PC-9 (cell line): ENCODE measurements around the gene YWHAE. TPM values are rescaled to one million over a fixed set of nuclear protein-coding genes. Genes with fewer than 3 reads are reported as not detected.

ENCODE experiments used
- BruUV-seq: library from RNA; stranded (reverse); fragments of 400-500 nt; replicated peaks from 2 replicates; lab custom pipeline; 2021; lab: Mats Ljungman, UMichigan
- CTCF ChIA-PET: fragments of 300-600 bp; sonication (Branson Sonifier 250); formaldehyde crosslinking; loops from one replicate; lab custom pipeline; 2022; ENCODE audit warnings: antibody characterized with exemption; lab: Charles Lee
- POLR2A ChIA-PET: fragments of 300-600 bp; sonication (Branson Sonifier 250); formaldehyde crosslinking; loops from one replicate; lab custom pipeline; 2022; ENCODE audit warnings: antibody characterized with exemption; ENCODE audit not compliant: unreplicated experiment; lab: Charles Lee
- DNase-seq, 2 experiments: peaks; one replicate each; pipeline versions ENCODE4 v3.0.0 to v3.0.0-alpha.2; 2015 to 2022; ENCODE audit warnings: mixed read lengths in 1 of 2
- H2AFZ ChIP-seq: fragments of 200-600 bp; sonication (generic); 2 replicates; pipeline ENCODE4 v1.8.1; 2017; ENCODE audit warnings: antibody characterized with exemption
- H3F3A ChIP-seq: fragments of 200-600 bp; sonication (generic); 2 replicates; pipeline ENCODE4 v1.8.1; 2017; ENCODE audit warnings: antibody characterized with exemption, mild to moderate bottlenecking, low read depth; ENCODE audit not compliant: insufficient read depth
- H3K27ac ChIP-seq: fragments of 200-600 bp; sonication (generic); 2 replicates; pipeline ENCODE4 v1.6.1; 2016; ENCODE audit warnings: mixed run types
- H3K27me3 ChIP-seq: fragments of 200-600 bp; sonication (generic); 2 replicates; pipeline ENCODE4 v1.6.1; 2016; ENCODE audit warnings: low read depth, mixed run types; ENCODE audit not compliant: insufficient read depth
- H3K36me3 ChIP-seq: fragments of 200-600 bp; sonication (generic); 2 replicates; pipeline ENCODE4 v1.6.1; 2016; ENCODE audit warnings: low read depth, mixed run types
- H3K4me1 ChIP-seq: fragments of 200-600 bp; sonication (generic); replicated peaks from 2 replicates; pipeline ENCODE4 v1.6.1; 2016; ENCODE audit warnings: mixed run types; ENCODE audit not compliant: insufficient read depth
- H3K4me2 ChIP-seq: fragments of 200-600 bp; sonication (generic); 2 replicates; pipeline ENCODE4 v1.6.1; 2017; ENCODE audit warnings: mixed run types
- H3K4me3 ChIP-seq: fragments of 200-600 bp; sonication (generic); 2 replicates; pipeline ENCODE4 v1.6.1; 2016; ENCODE audit warnings: mixed run types
- H3K79me2 ChIP-seq: fragments of 200-600 bp; sonication (generic); 2 replicates; pipeline ENCODE4 v1.6.1; 2017; ENCODE audit warnings: low read depth, mixed run types
- H3K9me2 ChIP-seq: fragments of 200-600 bp; sonication (generic); 2 replicates; pipeline ENCODE4 v1.8.1; 2017; ENCODE audit warnings: mild to moderate bottlenecking; ENCODE audit not compliant: insufficient read depth
- H3K9me3 ChIP-seq: fragments of 200-600 bp; sonication (generic); 2 replicates; pipeline ENCODE4 v1.8.1; 2016; ENCODE audit warnings: low read depth; ENCODE audit not compliant: insufficient read depth
- H4K20me1 ChIP-seq: fragments of 200-600 bp; sonication (generic); 2 replicates; pipeline ENCODE4 v1.8.1; 2017; ENCODE audit not compliant: insufficient read depth
- CTCF ChIP-seq: fragments of 200-600 bp; sonication (generic); conservative IDR thresholded peaks from 2 replicates; pipeline ENCODE4 v1.6.1; 2017; ENCODE audit warnings: mixed run types, antibody characterized with exemption, mild to moderate bottlenecking, moderate library complexity
- EZH2 ChIP-seq: fragments of 200-600 bp; sonication (generic); IDR thresholded peaks from 2 replicates; pipeline ENCODE4 v1.8.0; 2017; ENCODE audit warnings: antibody characterized with exemption, low read depth
- intact Hi-C: fragments of 100-400 bp; cut with micrococcal nuclease; formaldehyde crosslinking; loops from one replicate; pipeline ENCODE4 v1.10.0; 2022; ENCODE audit not compliant: unreplicated experiment
- total RNA-seq: library from RNA; stranded (reverse); gene quantifications from 2 replicates; pipeline ENCODE4 v1.2.3, GENCODE V29; 2021

YWHAE gene
- total RNA-seq, 1 experiment from 2014 or later, result 1,140 TPM

- no TSS peak for BruUV-seq
- Histone ChIP-seq H2AFZ (no peak overlapping the region), H3K9me3 (no peaks in the 10 kb centered on the region), H3K36me3 (peaks cover 26% of the 10 kb centered on the region), H3K79me2 (peaks cover 100% of the 10 kb centered on the region), H3K9me2 (no peaks in the 10 kb centered on the region), H3K4me3 (no peak overlapping the region), H3K27me3 (no peaks in the 10 kb centered on the region), H3K4me1 (peaks cover 35% of the 10 kb centered on the region), H3K4me2 (0 out of 2 replicates have a peak overlapping the region, but pooled peaks have one; percentile 36), H3K27ac (peak overlapping the region; percentile 67), H3F3A (peaks cover 96% of the 10 kb centered on the region), H4K20me1 (peaks cover 99% of the 10 kb centered on the region)
- ChIA-PET CTCF (interaction anchor here (0.5 to 2.6 kb wide), 10 partner anchors 11 to 605 kb away, joined by 3 to 32 read pairs (median 5); partner anchors contain the start of genes CRK and INPP5K), POLR2A (no interaction called here)
- intact Hi-C loops, result loop anchor here (5.0 to 10.0 kb wide), 2 partner anchors 91 to 279 kb away; partner anchors contain the start of genes CRK, RILP and SCARF1
- no peak for DNase-seq
- no peak for TF ChIP-seq CTCF
- TF ChIP-seq EZH2, result no peak
These were observed 33.8 kb downstream of the YWHAE start for GRCh38 chr17:1366234-1366633.

DNA sequence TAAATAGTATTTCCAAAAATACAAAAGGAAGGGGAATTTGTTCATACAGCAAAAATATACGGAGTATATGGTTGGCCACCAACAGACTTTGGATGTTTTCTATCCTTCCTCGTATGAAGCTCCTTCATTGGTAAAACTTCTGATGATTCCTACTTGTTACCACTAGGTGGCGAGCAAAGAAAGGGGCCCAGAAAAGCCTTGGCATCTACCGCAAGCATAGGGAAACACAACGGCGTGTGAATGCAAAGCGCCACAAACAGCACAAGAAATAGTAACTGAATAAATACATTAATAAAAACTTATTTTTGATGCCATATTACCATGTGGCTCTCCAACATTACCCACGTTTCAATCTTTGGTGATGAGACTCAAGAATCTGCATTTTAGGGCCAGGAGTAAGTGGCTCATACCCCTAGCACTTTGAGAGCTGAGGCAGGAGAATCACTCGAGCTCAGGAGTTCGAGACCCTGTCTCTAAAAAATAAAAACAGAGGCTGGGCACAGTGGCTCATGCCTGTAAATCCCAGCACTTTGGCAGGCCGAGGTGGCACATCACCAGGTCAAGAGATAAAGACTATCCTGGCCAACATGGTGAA is 34.5 kb downstream of the YWHAE start:
- TF ChIP-seq EZH2 (no peak), CTCF (peak; percentile 97)
- Histone ChIP-seq H3K27me3 (no peaks in the 10 kb centered on the region), H3K4me3 (no peak overlapping the region), H3K4me2 (peak overlapping the region; percentile 10; the same call in 1 of the 2 replicates), H3K9me2 (no peaks in the 10 kb centered on the region), H3K79me2 (peaks cover 100% of the 10 kb centered on the region), H3F3A (peaks cover 96% of the 10 kb centered on the region), H2AFZ (no peak overlapping the region), H4K20me1 (peaks cover 99% of the 10 kb centered on the region), H3K36me3 (peaks cover 31% of the 10 kb centered on the region), H3K27ac (peak overlapping the region; percentile 47; the same call in 1 of the 2 replicates), H3K4me1 (peaks cover 40% of the 10 kb centered on the region), H3K9me3 (no peaks in the 10 kb centered on the region)
- CTCF ChIA-PET, result interaction anchor here (0.5 to 2.6 kb wide), 26 partner anchors 9 to 606 kb away, joined by 3 to 32 read pairs (median 4); partner anchors contain the start of genes CRK, INPP5K and RILP
- no TSS peak for BruUV-seq
- POLR2A ChIA-PET, result interaction anchor here (0.5 to 1.0 kb wide), 9 partner anchors 26 to 434 kb away, joined by 3 to 7 read pairs (median 4); no protein-coding TSS in a partner anchor
- DNase-seq, result peak; percentile 56 to 74
- intact Hi-C loops, result loop anchor here (1.0 to 10.0 kb wide), 5 partner anchors 57 to 279 kb away; partner anchors contain the start of genes CRK, RILP and SCARF1

DNA sequence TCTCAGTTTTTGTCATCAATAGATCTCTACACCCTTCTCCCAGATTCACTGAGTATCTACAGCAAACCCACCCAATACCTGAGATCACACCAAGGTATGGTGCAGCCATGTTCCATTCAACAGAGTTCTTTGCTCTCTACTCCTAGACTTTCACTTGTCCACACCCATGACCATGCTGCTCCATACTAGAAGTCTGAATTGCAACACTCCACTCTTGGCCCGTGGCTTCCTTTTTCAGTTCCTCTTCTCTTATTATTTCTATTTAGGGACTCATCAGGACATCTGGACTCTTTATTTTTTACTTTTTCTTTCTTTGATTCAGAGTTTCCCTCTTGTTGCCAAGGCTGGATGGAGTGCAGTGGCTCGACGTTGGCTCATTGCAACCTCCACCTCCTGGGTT is 37.1 kb downstream of the YWHAE start:
- Histone ChIP-seq H3K4me3 (no peak overlapping the region), H2AFZ (no peak overlapping the region), H4K20me1 (peaks cover 98% of the 10 kb centered on the region), H3K27me3 (no peaks in the 10 kb centered on the region), H3K9me2 (no peaks in the 10 kb centered on the region), H3K27ac (no peak overlapping the region), H3K4me2 (no peak overlapping the region), H3K79me2 (peaks cover 96% of the 10 kb centered on the region), H3K9me3 (no peaks in the 10 kb centered on the region), H3K36me3 (peaks cover 46% of the 10 kb centered on the region), H3F3A (peaks cover 94% of the 10 kb centered on the region), H3K4me1 (peaks cover 33% of the 10 kb centered on the region)
- intact Hi-C loops, result loop anchor here (10.0 kb wide), 1 partner anchor 282 kb away; the partner anchor contains the start of genes RILP and SCARF1
- BruUV-seq, result no TSS peak
- ChIA-PET POLR2A (no interaction called here), CTCF (no interaction called here)
- TF ChIP-seq CTCF (no peak), EZH2 (no peak)
- DNase-seq, result no peak
